Dermis microvascular lymphatic vessel endothelial cell (primary cell): ENCODE measurements around the gene HAO1. TPM values are rescaled to one million over a fixed set of nuclear protein-coding genes. Genes with fewer than 3 reads are reported as not detected.
"Not testable (repeated sequence)": the region's sequence is repeated elsewhere in the genome, so short reads cannot be mapped to it uniquely, and the experiment has no call there.

Source experiments
- DNase-seq, 2 donors: peaks; one replicate each; pipeline versions ENCODE4 v3.0.0 to v3.0.0-alpha.2; 2010; ENCODE audit warnings: low read depth in 2 of 2
- total RNA-seq: library from RNA; depleted of rRNA; stranded (reverse); fragments of >200 nt; gene quantifications from 2 replicates; pipeline ENCODE4 v1.2.1, GENCODE V29; 2014

Gene HAO1
- total RNA-seq, 1 donor from 2014 or later: not detected

- DNase-seq: no peak
Observed at GRCh38 chr20:7858734-7859250, 81.5 kb downstream of the HAO1 start.

- DNase-seq: peak in 1 of 2 donors; percentile 78
Observed at GRCh38 chr20:7856756-7857155, 83.5 kb downstream of the HAO1 start.

GRCh38 chr20:7855545-7855944, 84.7 kb downstream of the HAO1 start:
- peak in 1 of 2 donors; percentile 12 for DNase-seq

GRCh38 chr20:7853493-7853892, 86.8 kb downstream of the HAO1 start:
- no peak for DNase-seq

- no peak for DNase-seq
Observed at GRCh38 chr20:7850775-7851490, 89.3 kb downstream of the HAO1 start.

- DNase-seq: no peak
Observed at GRCh38 chr20:7849675-7850074, 90.6 kb downstream of the HAO1 start.

GRCh38 chr20:7848351-7848750, 91.9 kb downstream of the HAO1 start:
- DNase-seq: no peak

GRCh38 chr20:7843613-7844012, 96.6 kb downstream of the HAO1 start:
- DNase-seq: no peak

- DNase-seq: peak in 1 of 2 donors; percentile 91
Observed at GRCh38 chr20:7841971-7842310, 98.3 kb downstream of the HAO1 start.

- peak in 1 of 2 donors; percentile 35 for DNase-seq
Observed at GRCh38 chr20:7841291-7841970, 98.8 kb downstream of the HAO1 start.

GRCh38 chr20:7836076-7836475, 104.2 kb downstream of the HAO1 start:
- no peak for DNase-seq

- DNase-seq: not testable (repeated sequence)
Observed at GRCh38 chr20:7834441-7834840, 105.8 kb downstream of the HAO1 start.

Other genes starting within 250 kb of the HAO1 start
- gene TMX4, start 79.3 kb upstream of the HAO1 start, total RNA-seq: 16.8 and 18.3 TPM in 2 replicates
- 10.9 and 13.1 TPM in 2 replicates for gene PLCB1, start 191.8 kb upstream of the HAO1 start, total RNA-seq